Mucosa of descending colon (tissue), 3 donors: ENCODE results near the gene WDFY3. TPM values are rescaled to one million over a fixed set of nuclear protein-coding genes. Genes with fewer than 3 reads are reported as not detected.

ENCODE experiments used
- ATAC-seq: fragments of 200-7000 bp; cut with Tn5 transposase; one replicate; pipeline ENCODE4 v1.9.1; 2020; ENCODE audit warnings: mild to moderate bottlenecking, moderate library complexity
- DNase-seq, 3 donors: peaks; one replicate each; pipeline ENCODE4 v3.0.0-alpha.2; 2020
- H3K36me3 ChIP-seq: fragments of 200-600 bp; one replicate; pipeline ENCODE4 v1.8.0; 2021; ENCODE audit warnings: low read depth, mild to moderate bottlenecking
- H3K4me1 ChIP-seq: fragments of 200-600 bp; one replicate; pipeline ENCODE4 v1.8.0; 2021; ENCODE audit warnings: low read depth, mild to moderate bottlenecking
- H3K4me3 ChIP-seq: fragments of 200-600 bp; one replicate; pipeline ENCODE4 v1.8.0; 2021; ENCODE audit warnings: mild to moderate bottlenecking
- H3K9me3 ChIP-seq: fragments of 200-600 bp; one replicate; pipeline ENCODE4 v1.8.0; 2021; ENCODE audit warnings: mild to moderate bottlenecking
- intact Hi-C, 2 donors: fragments of 100-400 bp; cut with DNase I in 1 of 2; cut with micrococcal nuclease in 1 of 2; formaldehyde crosslinking; loops; one replicate each; pipeline versions ENCODE4 v1.11.0 to v1.11.1; 2022; cut with DNase I, micrococcal nuclease
- total RNA-seq, 3 donors: library from RNA; stranded (reverse); fragmentation: NEBNext Ultra II Directional in 2 of 3; extraction: Animal tissue kit (Norgen Biotek cat#: 25700) in 2 of 3; gene quantifications; one replicate each; pipeline versions ENCODE4 v1.2.1 to v1.2.4, GENCODE V29; 2021 to 2023
- TF ChIP-seq, protein P1 (sequence below): fragments of 200-600 bp; IDR thresholded peaks from one replicate; pipeline ENCODE4 v1.8.0; 2022; ENCODE audit warnings: antibody characterized with exemption, mild to moderate bottlenecking
- donor health status: DM: no; HTN: no; CAD: no; lungs with moderate emphysema.
- donor health status: DM: no; HTN: no; CAD: no.
- donor health status: DM: no; HTN: yes; CAD: no.

Gene WDFY3
- total RNA-seq, 3 donors from 2014 or later: 49.5 to 76.9 (median 55.5) TPM

DNA sequence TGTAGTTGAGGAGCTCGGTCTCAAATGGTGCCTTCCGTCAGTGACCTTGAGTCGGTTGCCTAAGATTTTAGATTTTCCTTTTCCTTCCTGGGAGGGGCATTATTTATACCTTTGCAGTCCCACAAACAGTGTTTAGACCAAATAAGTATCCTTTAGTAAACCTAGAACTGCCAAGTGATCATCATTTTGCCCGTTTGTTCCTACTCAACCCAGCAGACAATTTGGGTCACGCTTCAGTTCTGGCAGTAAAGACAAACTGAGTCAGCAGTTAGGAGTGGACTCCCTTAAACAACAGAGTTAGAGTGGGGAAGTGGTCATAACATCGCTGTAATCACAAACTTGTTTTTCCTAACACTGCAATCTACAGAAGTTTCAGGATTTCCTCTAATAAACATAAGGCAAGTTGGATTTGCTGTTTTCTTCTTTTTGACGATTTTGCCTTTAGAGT lies 777 bp upstream of the WDFY3 start:
- intact Hi-C loops: no loop called here
- peaks cover 6% of the 10 kb centered on the region for H3K4me1 ChIP-seq
- TF ChIP-seq, protein P1, sequence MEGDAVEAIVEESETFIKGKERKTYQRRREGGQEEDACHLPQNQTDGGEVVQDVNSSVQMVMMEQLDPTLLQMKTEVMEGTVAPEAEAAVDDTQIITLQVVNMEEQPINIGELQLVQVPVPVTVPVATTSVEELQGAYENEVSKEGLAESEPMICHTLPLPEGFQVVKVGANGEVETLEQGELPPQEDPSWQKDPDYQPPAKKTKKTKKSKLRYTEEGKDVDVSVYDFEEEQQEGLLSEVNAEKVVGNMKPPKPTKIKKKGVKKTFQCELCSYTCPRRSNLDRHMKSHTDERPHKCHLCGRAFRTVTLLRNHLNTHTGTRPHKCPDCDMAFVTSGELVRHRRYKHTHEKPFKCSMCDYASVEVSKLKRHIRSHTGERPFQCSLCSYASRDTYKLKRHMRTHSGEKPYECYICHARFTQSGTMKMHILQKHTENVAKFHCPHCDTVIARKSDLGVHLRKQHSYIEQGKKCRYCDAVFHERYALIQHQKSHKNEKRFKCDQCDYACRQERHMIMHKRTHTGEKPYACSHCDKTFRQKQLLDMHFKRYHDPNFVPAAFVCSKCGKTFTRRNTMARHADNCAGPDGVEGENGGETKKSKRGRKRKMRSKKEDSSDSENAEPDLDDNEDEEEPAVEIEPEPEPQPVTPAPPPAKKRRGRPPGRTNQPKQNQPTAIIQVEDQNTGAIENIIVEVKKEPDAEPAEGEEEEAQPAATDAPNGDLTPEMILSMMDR: no peak
- no peaks in the 10 kb centered on the region for H3K36me3 ChIP-seq
- peak overlapping the region; percentile 62 for H3K4me3 ChIP-seq
- DNase-seq (peak in 1 of 3 donors; percentile 31), ATAC-seq (no peak)
- no peaks in the 10 kb centered on the region for H3K9me3 ChIP-seq

DNA sequence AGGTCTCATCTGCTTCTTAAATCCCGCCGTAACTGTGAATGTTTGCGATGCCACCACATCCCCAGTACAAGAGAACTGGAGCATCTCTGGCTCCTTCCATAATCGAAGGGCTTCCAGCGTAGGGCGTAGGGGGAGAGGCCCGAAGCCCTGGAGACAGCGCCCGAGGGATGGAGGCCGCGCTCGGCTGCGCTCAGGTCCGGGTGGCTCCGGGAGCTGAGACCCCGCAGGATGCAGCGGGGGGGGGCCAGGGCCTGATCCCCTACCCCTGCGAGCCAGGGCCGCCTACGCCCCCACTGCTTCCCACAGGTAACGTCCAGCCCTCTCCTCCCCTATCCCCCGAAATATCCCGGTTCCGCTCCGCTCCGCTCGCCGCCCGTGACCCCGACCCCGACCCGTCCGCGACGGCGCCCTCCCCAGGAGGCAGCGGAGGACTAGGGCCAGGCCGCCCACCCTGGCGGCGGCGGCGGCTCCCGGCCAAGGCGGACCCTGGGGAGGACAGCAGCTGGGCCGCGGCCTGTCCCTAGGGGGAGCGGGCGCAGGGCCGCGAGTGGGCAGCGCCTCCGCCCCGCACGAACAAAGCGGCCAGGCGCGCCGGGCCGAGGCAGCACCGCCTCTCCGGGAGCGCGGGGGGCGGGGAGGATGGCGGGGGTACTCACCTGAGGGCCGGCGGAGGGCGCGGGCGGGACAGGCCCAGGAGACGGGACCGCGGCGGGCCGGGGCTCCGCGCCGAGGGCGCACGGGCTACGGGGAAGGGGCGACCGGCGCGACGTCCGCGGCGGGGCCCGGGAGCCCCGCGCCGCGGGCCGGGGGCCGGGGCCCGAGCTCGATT lies 723 bp downstream of the WDFY3 start:
- intact Hi-C loops: no loop called here
- H3K9me3 ChIP-seq: no peaks in the 10 kb centered on the region
- TF ChIP-seq, protein P1: no peak
- H3K36me3 ChIP-seq: no peaks in the 10 kb centered on the region
- peak; percentile 34 to 64 (median 61) for DNase-seq
- ATAC-seq: peak; percentile 60
- H3K4me1 ChIP-seq: peaks cover 6% of the 10 kb centered on the region
- peak overlapping the region; percentile 62 for H3K4me3 ChIP-seq

DNA sequence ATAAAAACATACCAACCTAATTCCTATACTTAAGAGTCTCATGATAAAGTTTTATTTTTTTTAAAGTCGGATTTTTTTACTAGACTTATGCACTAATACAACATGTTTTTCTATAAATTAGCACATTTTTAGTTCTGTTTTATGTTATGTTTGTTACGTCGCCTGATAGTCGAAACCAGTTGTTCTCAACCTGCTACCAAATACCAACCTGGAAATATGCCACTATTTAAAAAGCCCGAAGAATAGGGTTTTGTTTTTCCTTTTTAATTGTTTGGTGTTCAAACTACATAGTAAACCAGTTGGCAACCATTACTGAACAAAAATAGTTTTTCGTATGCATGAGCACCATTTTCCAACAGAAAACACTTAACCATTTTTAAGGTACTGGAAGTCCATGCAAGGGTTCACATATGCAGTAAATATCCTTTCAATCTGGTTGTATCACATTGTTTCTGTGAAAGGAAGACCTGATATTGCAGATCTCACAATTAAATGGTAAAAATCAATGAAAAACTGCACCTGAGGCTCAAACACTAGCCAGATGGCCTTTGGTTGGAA lies 1.4 kb downstream of the WDFY3 start:
- ATAC-seq: no peak
- intact Hi-C loops: no loop called here
- Histone ChIP-seq H3K4me1 (peaks cover 6% of the 10 kb centered on the region), H3K36me3 (no peaks in the 10 kb centered on the region), H3K4me3 (peak overlapping the region; percentile 62), H3K9me3 (no peaks in the 10 kb centered on the region)
- no peak for DNase-seq
- TF ChIP-seq, protein P1: no peak

DNA sequence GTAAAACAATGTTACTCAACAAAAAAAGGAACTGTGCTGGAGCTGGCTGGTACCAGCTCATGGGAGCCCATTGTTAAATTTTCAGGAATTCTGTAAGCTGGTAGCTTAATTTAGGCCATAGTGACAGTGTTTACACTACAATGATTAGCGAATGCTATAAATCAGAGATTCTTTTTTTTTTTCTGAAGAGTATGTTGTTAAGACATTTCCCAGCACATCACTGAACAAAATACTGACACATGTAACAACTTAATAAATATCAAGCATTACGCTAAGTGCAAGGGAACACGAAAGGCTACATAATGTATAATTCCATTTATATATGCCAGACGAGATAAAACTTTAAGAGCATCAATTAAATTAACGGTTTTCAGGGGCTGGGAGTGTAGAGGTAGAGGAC lies 4.4 kb downstream of the WDFY3 start:
- intact Hi-C loops: no loop called here
- TF ChIP-seq, protein P1: no peak
- Histone ChIP-seq H3K4me1 (peaks cover 6% of the 10 kb centered on the region), H3K9me3 (no peaks in the 10 kb centered on the region), H3K36me3 (no peaks in the 10 kb centered on the region), H3K4me3 (no peak overlapping the region)
- ATAC-seq: no peak
- DNase-seq: no peak

DNA sequence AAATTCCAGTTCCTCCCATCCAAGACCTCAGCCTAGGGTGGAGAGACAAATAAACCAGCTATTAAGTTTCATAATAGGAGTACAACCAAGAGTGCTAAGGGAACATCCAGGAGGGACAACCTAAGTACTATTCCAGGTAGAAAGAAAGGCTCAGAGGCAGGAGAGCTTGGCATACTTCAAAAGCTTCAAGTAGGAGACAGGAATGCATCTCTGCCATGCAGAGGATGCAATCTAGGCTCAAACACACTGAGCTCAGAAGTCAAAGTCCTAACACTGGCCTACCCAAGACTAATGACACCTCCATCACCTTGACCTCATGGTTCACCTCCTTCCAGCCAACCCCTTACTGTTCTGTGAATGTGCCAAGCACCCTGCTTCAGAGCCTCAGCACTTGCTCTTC lies 8.1 kb downstream of the WDFY3 start:
- H3K9me3 ChIP-seq: no peaks in the 10 kb centered on the region
- DNase-seq (no peak), ATAC-seq (no peak)
- no peaks in the 10 kb centered on the region for H3K4me1 ChIP-seq
- H3K4me3 ChIP-seq: no peak overlapping the region
- intact Hi-C loops: no loop called here
- no peaks in the 10 kb centered on the region for H3K36me3 ChIP-seq
- TF ChIP-seq, protein P1: no peak
